ENCODE data around the gene KLC1. TPM values are rescaled to one million over a fixed set of nuclear protein-coding genes. Genes with fewer than 3 reads are reported as not detected.

KLC1 gene
- total RNA-seq, 1 donor from 2014 or later = 122 TPM

DNA sequence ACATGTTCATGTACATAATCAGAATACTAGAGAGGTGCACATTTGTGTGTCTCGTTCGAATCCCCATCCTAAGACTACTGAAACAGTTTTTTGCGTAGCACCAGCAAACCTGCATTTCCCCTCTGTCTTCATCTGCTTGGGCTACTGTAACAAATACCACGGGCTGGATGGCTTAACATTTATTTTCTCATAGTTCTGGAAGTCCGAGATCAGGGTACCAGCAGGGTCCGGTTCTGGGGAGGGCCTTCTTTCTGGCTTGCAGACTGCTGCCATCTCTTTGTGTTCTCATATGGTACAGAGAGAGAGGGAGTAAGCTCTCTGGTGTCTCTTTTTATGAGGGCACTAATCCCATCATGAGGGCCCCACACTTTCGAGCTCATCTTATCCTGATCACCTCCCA lies 30.6 kb downstream of the KLC1 start:
- DNase-seq = no peak

DNA sequence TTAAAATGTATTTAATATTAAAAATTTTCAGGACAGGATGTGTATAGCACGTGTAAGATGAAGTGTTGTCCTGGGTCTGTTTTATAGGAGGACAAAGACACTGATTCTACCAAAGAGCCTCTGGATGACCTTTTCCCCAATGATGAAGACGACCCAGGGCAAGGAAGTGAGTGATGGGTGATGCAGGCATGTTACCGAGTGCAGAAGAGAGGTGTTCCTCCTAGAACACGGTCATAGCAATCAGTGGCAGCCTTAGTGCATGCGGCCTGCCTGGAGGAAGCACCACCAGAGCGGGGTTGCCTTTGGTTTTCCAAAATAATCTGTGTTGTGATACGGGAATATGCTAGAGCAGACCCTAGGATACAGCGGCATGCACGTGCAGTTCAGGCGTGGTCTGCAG lies 33.0 kb downstream of the KLC1 start:
- DNase-seq = no peak

DNA sequence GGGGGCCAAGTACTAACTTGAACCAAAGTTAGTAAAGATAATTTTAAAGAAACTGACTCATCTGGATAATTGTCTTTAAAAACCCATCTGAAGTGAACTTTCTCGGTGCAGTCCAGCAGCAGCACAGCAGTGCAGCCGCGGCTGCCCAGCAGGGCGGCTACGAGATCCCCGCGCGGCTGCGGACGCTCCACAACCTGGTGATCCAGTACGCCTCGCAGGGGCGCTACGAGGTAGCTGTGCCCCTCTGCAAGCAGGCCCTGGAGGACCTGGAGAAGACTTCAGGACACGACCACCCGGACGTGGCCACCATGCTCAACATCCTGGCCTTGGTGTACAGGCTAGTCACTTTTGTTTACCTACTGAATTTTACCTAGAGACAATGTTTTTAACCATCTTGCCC lies 33.6 kb downstream of the KLC1 start:
- no peak for DNase-seq

DNA sequence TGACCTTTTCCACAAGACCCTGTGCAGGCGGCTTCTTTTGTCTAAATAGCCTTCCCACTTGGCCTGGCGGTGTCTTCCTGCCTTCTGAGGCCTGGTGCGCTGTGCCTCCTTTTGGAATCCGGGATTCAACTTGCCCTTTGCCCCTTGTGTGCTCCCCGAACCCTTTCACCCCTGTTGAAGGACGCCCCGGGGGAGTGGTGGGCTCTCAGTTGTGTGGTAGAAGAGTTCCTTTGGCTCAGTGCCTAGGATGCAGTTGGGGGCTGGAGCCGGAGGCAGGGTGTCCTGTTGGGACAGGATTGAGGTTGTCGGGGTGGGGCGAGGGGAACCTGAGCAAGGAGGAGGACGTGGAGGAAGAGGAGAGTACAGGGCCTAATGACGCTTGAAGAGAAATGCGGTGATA lies 34.5 kb downstream of the KLC1 start:
- DNase-seq = no peak

DNA sequence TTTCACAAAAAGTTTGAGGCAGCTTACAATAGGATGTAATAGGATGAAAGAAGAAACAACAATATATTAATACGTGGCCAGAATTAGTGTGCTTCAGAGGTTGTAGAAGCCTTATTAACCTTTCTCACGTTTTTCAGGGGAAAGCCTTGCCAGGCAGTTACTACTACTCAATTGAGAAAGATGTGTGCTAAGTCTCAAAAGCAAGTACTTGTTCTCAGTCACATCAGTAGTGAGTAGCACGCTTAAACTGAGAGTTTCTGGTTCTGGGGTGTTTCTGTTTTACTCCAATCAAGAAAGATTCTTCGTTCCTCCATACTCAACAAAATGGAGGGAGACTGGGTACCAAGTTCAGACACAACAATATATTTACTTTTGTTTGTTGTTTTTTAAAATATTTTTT lies 38.7 kb downstream of the KLC1 start:
- no peak for DNase-seq

DNA sequence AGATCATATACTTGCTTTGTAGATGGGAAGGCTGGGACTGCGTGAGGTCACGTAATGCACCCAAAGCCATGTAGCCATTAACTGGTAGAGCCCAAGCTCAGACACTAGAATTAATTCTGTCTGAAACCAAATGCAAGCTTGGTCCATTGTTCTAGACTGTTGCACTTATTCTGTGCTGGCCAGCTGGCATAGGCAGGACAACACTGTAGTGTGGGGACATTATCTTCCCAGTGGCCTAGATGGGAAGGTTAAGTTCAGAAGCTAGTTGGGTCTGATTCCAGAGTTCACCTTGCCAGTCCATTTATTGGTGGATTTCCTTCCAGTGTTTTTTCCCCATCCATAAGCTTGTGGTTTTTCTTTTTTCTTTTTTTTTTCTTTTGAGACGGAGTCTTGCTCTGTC lies 39.1 kb downstream of the KLC1 start:
- no peak for DNase-seq

DNA sequence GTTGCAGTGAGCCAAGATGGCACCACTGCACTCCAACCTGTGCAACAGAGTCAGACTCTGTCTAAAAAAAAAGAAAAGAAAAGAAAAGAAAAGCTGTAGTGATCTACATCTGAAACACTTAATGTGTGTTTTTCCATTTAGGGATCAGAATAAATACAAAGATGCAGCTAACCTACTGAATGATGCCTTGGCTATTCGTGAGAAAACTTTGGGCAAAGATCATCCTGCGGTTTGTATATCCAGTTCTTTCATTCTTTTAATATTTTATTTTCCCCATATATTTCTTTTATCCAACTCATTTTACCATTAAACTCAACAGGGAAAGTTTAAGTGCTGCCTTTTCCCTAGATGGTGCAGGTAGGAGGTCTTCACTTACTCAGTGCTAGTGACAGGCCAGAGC lies 40.4 kb downstream of the KLC1 start:
- no peak for DNase-seq

DNA sequence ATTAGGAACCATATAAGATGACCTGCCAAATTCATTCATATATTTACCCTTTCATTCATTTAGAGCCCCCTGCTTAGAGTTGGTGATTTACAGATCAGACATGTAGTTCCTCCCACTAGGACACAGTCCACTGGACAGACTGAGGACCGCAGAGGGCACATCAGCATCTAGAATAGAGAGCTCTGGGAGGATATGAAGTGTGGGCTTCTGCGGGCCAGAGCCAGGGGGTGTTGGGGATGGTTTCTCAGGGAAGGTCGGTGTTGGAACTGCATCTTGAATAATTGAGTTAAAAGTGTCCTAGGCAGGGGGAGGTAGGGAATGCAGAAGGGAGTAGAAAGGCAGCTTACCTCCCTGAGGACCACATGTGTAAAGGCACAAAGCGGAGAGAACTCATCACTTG lies 42.9 kb downstream of the KLC1 start:
- no peak for DNase-seq

DNA sequence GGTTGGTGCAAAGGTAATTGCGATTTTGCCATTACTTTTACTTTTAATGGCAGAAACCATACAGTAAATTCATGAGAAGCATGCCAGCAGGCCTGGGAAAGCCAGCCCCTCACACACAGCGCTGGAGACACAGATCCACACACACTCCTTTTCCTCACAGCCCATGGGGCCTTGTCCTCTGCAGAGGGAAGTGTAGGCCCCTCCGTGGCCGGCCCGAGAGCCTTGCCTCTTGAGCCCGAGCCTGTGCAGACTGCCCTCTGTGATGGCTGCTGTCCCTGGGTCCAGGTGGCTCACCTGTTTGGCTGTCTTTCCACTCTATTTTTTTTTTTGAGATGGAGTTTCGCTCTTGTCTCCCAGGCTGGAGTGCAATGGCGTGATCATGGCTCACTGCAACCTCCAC lies 46.9 kb downstream of the KLC1 start:
- DNase-seq = no peak

DNA sequence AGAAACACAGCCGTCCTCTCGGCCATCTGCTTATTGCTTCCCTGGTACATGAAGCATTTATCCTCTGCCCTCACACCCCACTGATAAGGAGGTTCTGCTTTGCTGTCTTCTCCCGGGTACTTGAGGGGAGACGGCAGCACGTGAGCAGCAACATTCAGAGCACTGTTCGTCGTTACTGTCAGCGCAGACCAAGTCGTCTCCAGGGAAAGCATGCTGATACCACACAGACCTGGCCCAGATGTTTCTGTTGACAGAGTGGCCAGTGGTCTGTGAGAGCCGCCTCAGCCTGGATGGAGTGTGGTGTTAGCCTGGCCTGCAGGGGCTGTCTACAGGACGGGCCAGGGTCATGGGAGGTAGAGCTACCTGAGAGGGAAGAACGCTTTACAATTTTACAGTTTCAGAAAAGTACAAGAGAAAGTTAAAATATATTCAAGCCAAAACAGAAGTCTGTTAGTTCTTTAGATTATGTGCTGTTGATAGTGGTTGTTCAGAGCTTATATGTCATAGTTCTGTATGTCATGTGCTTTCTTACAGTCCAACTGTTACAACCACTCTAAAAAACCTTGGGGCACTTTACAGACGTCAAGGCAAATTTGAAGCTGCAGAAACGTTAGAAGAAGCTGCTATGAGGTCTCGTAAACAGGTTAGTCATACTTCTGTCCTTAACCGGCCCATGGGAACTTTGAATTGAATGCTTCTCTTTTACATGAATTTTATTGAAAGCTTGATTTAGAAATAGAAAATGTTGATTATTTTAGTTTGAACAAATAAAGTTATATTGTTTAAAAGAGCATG lies 48.1 kb downstream of the KLC1 start:
- no peak for DNase-seq

DNA sequence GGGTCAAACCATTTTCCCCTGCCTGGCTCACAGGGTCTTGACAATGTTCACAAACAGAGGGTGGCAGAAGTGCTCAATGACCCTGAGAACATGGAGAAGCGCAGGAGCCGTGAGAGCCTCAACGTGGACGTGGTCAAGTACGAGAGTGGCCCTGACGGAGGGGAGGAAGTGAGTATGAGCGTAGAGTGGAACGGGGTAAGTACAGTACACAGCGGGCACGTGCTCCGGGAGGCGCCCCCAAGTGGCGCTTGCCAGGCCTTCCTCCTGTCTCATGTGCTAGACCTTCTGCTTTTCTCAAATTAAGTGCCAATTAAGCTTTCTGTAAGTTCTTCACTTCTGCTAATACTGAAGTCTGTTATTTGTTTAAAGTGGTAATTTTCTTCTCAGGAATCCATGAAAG lies 50.3 kb downstream of the KLC1 start:
- DNase-seq = no peak

DNA sequence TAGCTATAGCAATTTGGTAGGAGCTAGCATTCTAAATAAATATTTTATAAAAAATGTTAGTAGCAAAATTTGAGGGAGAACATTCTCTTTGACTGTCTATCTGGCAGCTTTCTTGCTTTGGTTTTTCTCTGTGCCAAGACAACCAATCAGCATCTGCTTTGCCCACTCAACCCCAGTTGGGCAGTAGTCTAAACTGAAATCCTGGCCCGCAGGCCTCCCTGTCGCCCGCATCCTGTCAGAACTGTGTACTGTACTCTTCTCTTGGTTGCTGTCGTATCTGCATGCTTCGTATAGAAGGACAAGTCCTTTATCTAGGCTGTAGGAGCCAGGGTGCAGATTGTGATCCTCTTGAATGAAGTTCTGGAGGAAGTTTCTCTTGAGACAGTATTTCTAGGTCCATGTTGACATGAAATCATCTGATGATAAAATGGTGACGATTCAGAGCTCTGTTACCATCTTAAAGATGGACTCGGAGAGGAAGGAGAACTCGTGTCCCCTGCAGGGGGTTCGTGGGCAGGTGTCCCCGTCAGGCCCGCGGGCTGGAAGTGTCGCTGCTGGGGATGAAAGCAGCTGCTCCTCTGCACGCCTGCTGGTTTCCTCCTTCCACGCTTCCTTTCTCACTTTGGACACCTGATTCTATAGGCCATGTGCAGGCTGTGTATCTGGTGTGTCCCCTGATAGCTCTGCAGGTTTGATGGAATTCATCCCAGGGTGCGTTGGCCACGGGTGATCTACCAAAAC lies 51.6 kb downstream of the KLC1 start:
- no peak for DNase-seq

DNA sequence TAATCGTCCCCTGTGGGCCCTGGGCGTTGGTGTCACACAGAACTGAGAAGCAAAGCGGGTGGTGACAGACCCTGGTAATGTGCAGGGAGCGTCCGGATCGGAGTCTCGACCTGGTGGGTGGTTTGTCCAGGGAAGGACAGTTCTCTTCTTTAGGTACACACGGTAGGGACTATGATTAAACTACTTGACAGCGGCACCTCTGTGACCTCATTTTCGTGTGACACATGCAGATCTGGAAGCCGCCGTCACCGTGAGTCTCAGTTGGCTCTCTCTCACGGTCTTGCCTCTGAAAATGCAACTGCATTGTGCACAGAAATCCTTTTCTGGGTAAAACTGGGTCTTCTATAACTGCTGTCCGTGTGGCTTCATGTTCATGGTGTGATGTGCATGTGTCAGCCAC lies 54.1 kb downstream of the KLC1 start:
- DNase-seq = no peak

DNA sequence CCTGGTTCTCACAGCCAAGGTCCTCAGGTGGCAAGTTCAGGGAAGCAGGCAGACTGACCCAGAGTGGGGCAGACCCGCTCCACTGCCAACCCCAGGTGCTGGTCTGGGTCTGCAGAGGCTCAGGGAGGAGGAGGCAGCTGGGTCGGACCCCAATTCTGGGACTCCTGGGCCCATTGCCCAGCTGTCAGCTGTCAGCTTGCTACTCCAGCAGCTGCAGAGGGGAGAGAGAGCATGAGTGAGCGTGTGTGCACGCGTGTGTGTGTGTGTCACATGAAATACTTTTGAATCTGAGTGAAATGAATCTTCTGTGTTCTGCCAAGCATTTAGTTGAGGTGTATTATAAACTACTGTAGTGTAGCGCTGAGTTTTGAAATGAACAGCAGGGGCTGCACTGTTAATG lies 55.5 kb downstream of the KLC1 start:
- DNase-seq = no peak

DNA sequence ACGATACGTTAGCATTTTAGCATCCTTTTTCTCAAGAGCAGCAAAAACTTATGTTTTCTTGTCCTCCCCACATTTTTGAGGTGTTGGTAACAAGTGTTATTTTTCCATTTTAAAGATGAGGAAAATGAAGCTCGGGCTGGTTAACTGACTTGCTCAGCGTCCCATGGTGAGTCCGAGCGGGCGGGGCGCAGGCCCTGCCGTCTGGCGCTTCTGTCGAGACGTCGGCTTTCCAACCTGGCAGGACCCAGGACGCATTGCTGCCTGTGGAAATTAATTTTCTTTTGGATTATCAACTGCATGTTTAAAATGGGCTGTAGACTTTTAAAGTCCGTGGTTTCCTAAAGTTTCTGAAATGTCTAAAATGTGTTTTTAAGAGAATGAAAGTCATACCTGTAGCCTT lies 55.9 kb downstream of the KLC1 start:
- DNase-seq = no peak

DNA sequence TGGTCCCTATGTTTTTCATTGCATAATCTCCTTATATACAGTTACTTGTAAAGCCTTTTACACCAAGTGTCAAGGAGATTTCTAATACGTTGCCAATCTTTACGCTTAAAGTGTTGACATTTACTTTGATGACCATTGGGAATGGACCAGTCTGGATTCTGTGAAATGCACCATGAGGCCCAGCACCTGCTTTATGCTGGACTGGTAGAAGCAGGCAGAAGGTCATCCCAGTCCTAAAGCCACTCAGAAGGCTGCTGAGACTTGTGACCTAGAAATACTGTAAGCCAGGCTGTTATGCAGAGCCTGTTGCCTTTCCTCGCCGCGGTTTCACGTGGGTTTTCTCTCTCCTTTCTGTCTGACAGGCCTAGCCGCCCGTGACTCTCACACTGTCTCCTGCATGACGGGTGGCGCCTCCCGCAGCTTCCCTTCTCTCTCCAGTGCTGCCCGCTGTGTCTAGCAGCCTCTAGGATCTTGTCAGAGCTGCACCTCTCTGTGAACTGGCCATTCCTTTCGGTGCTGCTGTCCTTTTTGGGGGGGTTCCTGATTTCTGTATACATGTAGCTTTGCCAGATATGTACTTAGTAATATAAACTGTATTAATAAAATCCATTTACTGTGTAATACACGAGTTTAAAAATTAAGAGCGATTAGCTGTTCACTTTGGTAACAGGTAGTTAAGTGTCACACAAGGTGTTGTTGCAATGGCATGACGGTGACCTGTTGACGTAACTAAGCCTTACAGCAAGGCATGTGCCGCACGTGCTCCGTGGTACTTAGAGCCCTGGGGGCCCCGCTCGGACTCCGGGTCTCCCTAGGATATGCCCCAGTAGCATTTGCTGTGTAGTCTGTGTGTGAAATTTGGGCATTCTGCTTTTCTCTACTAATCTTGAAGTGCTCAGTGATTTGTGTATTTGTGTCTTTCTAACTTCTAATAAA lies 56.5 kb downstream of the KLC1 start:
- DNase-seq = no peak

DNA sequence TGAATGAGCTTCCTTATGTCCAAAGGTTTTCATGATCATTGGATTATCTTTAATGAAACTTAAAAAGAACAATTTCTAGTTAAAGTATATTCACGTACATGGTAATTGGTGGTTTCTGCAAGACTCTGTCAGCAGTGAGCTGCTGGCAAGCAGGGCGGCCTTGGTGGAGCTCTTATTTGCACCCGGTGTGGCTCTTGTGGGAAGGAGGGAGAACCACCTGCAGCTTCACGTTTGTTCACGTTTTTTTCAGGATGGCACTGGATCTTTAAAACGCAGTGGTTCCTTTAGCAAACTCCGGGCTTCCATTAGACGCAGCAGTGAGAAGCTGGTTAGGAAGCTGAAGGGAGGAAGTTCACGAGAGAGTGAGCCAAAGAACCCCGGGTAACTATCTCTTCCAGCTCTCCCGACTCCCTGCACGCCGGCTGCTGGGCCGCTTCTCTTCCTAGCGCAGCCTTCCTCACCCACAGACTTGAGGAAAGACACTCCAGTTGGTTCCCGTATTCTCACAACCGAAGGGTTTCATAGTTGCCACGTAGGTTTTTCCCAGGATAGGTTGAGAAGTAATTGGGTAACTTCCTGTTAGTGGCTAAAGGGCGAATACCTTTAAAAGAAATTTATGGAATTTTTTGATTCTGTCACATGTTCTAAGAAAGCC lies 57.9 kb downstream of the KLC1 start:
- DNase-seq = no peak

DNA sequence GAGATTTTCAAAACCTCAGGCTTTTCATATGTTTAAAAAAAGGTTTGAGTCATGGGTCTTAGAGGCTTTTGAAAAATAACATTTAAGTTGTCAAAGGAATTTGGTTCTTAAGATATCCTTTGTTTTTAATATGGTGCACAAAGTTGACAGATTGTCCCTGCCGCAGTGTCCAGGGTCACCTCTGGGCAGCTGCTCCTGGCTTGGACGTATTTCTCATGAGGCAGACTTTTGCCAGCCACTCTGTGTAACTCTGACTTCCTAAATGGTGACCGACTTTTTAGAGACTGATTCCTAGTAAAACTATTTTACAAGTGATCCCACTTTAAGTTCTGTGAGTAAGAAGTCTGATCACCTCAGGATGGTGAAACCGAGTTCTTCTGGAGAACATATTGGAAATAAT lies 58.7 kb downstream of the KLC1 start:
- DNase-seq = no peak

DNA sequence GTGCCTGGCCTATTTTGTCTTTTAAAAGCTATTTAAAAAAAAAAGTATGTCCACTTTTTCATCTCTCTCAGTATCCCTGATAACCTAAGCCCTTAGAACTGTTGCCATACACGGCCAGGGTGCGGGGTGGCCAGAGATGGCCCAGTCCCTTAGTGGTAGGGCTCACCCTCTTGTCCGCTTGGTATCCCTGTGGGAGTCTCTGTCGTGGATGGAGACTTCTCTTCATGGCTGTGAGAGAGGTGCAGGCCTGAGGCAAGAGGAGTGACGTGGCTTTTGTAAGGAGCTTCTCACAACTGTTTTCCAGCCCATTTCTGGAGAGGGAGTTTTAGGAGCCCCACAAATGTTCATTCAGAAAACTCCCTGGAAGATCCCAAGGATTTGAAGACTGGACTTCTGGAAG lies 59.4 kb downstream of the KLC1 start:
- DNase-seq = no peak

DNA sequence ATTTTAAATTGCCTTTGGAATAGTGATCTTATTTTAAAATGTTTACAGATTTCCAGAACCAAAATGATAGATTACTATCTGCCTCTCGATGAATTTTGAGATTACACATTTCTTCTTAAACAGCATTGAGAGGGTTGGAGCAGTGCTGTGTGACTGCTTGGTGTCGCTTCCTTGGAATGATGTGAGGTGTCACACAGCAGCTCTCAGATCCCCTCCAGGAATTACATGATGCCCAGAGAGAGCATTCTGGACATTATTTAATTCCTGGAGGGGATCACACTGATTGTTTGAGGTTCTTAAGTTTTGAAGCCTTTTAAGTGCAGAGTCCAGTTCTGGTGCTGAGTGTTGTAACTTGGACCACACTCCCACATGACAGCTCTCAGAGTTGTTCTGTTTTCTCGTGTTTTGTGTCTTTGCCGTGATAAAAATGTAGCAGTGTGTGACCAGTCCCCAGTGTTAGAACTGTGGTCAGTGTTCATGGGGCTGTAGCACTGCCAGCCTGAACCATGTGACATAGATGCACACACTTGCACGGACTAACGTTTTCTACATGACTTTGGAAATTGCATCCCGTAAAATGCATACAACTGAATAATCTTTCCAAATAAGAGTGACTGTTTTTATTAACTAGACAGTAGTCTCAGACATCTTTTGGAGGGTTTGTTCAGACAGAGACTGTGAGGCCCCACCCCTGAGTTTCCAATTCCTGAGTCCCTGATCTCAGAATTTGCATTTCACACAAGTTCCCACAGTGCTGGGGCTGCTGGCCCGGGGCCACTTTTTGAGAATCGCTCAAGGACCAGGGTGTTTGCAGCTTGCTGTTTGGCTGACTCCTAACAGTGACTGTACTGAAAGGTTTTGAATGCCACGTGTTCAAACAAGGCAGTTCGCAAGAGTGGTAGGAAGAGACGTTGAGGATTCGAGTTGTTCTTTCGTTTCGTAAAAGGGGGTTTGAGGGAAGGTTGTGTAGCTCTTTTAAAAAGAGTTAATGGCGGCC lies 60.2 kb downstream of the KLC1 start:
- peak; percentile 19 for DNase-seq

DNA sequence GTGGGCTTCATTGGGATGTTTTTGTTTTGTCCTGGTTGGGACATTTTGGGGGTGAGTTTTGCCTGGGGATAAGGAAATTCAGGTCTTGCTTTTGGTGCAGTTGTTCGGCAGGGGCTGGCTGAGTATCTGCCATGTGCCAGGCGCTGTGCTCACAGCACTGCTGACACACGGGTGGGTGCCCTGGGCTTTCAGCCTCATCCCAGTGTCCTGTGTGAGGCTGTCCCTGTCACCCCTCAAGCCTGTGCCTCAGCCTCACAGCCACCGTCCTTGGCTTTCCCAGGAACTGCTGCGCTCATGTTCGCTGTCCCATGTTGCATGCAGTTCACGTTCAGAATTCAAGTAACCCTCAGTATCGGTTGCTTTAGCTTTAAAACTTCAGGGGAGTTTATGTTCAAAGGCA lies 61.3 kb downstream of the KLC1 start:
- DNase-seq = no peak

Measured in skin of body (tissue), 2 donors.